Activated naive CD8-positive, alpha-beta T cell treated with anti-CD3 and anti-CD28 coated beads, Interleukin-2, amount 10 ng/mL, durations not matched to agents 7 days and 5 days (primary cell): ENCODE results near the gene CRHR2. TPM values are rescaled to one million over a fixed set of nuclear protein-coding genes. Genes with fewer than 3 reads are reported as not detected.
A peak's percentile ranks its signal among the peaks of the same experiment; 100 is the strongest.
"Not testable (repeated sequence)": the region's sequence is repeated elsewhere in the genome, so short reads cannot be mapped to it uniquely, and the experiment has no call there.

Experiments
- ATAC-seq: fragments of 150-1000 bp; cut with Tn5 transposase; one replicate; pipeline ENCODE4 v1.10.0; 2021; ENCODE audit warnings: low read depth, moderate library complexity
- POLR2A ChIA-PET: fragments of 350-600 bp; sonication (Branson Sonifier 250); formaldehyde crosslinking; loops from one replicate; lab custom pipeline; 2021; ENCODE audit warnings: antibody characterized with exemption; lab: Charles Lee
- DNase-seq: peaks from one replicate; pipeline ENCODE4 v3.0.0; 2021
- H3K27ac Mint-ChIP-seq: one replicate; pipeline ENCODE4 v1.8.0; 2022; ENCODE audit warnings: mild to moderate bottlenecking, mixed read lengths
- H3K27me3 Mint-ChIP-seq: one replicate; pipeline ENCODE4 v1.8.0; 2022; ENCODE audit warnings: mild to moderate bottlenecking, moderate library complexity, mixed read lengths
- H3K36me3 Mint-ChIP-seq: one replicate; pipeline ENCODE4 v1.8.0; 2021; ENCODE audit warnings: mild to moderate bottlenecking, mixed read lengths
- H3K4me1 Mint-ChIP-seq: one replicate; pipeline ENCODE4 v1.8.0; 2021; ENCODE audit warnings: mixed read lengths
- H3K4me3 Mint-ChIP-seq: one replicate; pipeline ENCODE4 v1.8.0; 2022; ENCODE audit warnings: mild to moderate bottlenecking, moderate library complexity, mixed read lengths
- H3K9me3 Mint-ChIP-seq: one replicate; pipeline ENCODE4 v1.8.0; 2021; ENCODE audit warnings: mixed read lengths
- total RNA-seq, 2 experiments: library from RNA; stranded (reverse); gene quantifications; one replicate each; pipeline ENCODE4 v1.2.3, GENCODE V29; 2021

CRHR2 gene
- total RNA-seq, 2 experiments from 2014 or later: not detected

- peak; percentile 14 for DNase-seq
Measured at GRCh38 chr7:30650421-30650808, 31.8 kb downstream of the CRHR2 start.

GRCh38 chr7:30649717-30650420 is 32.4 kb downstream of the CRHR2 start:
- peak; percentile 19 for DNase-seq
- H3K4me1 Mint-ChIP-seq: no peaks in the 10 kb centered on the region
- no peak for ATAC-seq
- no peaks in the 10 kb centered on the region for H3K27me3 Mint-ChIP-seq
- no peaks in the 10 kb centered on the region for H3K9me3 Mint-ChIP-seq
- no peak overlapping the region for H3K4me3 Mint-ChIP-seq
- POLR2A ChIA-PET: no interaction called here
- peaks cover 5% of the 10 kb centered on the region for H3K36me3 Mint-ChIP-seq
- H3K27ac Mint-ChIP-seq: peak overlapping the region; percentile 57

More at GRCh38 chr7:30650421-30650808, 31.8 kb downstream of the CRHR2 start:
- ATAC-seq: no peak
- H3K36me3 Mint-ChIP-seq: peaks cover 2% of the 10 kb centered on the region
- H3K4me3 Mint-ChIP-seq: no peak overlapping the region
- H3K9me3 Mint-ChIP-seq: no peaks in the 10 kb centered on the region
- H3K27me3 Mint-ChIP-seq: no peaks in the 10 kb centered on the region
- no peak overlapping the region for H3K27ac Mint-ChIP-seq
- POLR2A ChIA-PET: no interaction called here
- no peaks in the 10 kb centered on the region for H3K4me1 Mint-ChIP-seq

GRCh38 chr7:30648744-30649540 is 33.3 kb downstream of the CRHR2 start:
- Mint-ChIP-seq H3K27me3 (no peaks in the 10 kb centered on the region), H3K27ac (no peak overlapping the region), H3K9me3 (no peaks in the 10 kb centered on the region), H3K4me1 (no peaks in the 10 kb centered on the region), H3K4me3 (no peak overlapping the region), H3K36me3 (peaks cover 12% of the 10 kb centered on the region)
- POLR2A ChIA-PET: no interaction called here
- DNase-seq (peak; percentile 10), ATAC-seq (no peak)

GRCh38 chr7:30647589-30648364 is 34.5 kb downstream of the CRHR2 start:
- ATAC-seq: no peak
- DNase-seq: peak; percentile 15
- Mint-ChIP-seq H3K9me3 (no peaks in the 10 kb centered on the region), H3K27ac (no peak overlapping the region), H3K4me1 (no peaks in the 10 kb centered on the region), H3K4me3 (no peak overlapping the region), H3K36me3 (peaks cover 14% of the 10 kb centered on the region), H3K27me3 (no peaks in the 10 kb centered on the region)
- POLR2A ChIA-PET: no interaction called here

DNA sequence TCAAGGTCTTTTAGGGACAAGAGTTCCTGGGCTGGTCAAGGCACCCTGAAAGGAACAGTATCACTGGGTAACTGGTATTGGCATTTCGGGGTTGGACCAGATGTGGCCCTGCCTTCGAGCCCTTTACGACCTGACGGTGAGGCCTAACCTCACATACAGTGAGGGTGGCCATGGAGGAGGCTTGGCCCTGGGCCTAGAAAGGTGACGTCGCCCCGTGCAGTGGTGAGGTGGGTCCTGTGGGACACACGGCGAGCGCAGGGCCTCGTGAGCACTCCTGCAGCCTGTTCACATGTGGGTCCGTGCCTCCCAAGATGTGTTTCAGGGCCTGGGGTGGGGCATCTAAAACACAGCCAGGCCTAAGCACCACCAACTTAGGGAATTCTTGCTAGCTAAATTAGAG is 36.1 kb downstream of the CRHR2 start:
- Mint-ChIP-seq H3K27ac (no peak overlapping the region), H3K27me3 (no peaks in the 10 kb centered on the region), H3K4me3 (no peak overlapping the region), H3K36me3 (peaks cover 14% of the 10 kb centered on the region), H3K4me1 (no peaks in the 10 kb centered on the region), H3K9me3 (no peaks in the 10 kb centered on the region)
- POLR2A ChIA-PET: no interaction called here
- no peak for ATAC-seq
- DNase-seq: peak; percentile 21

GRCh38 chr7:30645661-30646060 is 36.6 kb downstream of the CRHR2 start:
- POLR2A ChIA-PET: no interaction called here
- Mint-ChIP-seq H3K9me3 (no peaks in the 10 kb centered on the region), H3K27ac (no peak overlapping the region)

GRCh38 chr7:30644286-30644955 is 37.8 kb downstream of the CRHR2 start:
- no peak for ATAC-seq
- Mint-ChIP-seq H3K36me3 (peaks cover 15% of the 10 kb centered on the region), H3K9me3 (no peaks in the 10 kb centered on the region), H3K27ac (peak overlapping the region; percentile 60), H3K4me3 (no peak overlapping the region), H3K4me1 (no peaks in the 10 kb centered on the region), H3K27me3 (no peaks in the 10 kb centered on the region)
- DNase-seq: no peak
- POLR2A ChIA-PET: no interaction called here

More at GRCh38 chr7:30645661-30646060, 36.6 kb downstream of the CRHR2 start:
- Mint-ChIP-seq H3K4me3 (no peak overlapping the region), H3K36me3 (peaks cover 14% of the 10 kb centered on the region), H3K27me3 (no peaks in the 10 kb centered on the region), H3K4me1 (no peaks in the 10 kb centered on the region)
- DNase-seq: no peak
- no peak for ATAC-seq

DNA sequence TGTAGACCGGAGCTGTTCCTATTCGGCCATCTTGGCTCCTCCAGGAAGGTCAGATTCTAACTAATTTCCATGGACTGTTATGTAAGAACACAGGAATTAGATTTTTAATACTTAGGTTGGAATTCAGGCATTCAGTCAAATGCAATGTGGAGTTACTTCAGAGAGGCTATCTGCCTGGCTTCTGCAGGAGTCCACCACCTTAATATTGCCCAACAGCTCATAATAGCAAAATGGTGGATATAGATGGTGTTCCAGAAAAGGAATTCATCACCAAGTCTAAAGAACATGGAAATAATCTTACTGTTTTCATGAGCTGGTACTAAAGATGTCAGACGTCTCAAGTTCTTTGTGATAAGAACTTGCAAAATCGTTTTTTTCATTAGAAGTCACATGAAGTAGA is 39.5 kb downstream of the CRHR2 start:
- H3K27me3 Mint-ChIP-seq: no peaks in the 10 kb centered on the region
- H3K9me3 Mint-ChIP-seq: no peaks in the 10 kb centered on the region
- DNase-seq (no peak), ATAC-seq (no peak)
- no peaks in the 10 kb centered on the region for H3K4me1 Mint-ChIP-seq
- H3K27ac Mint-ChIP-seq: no peak overlapping the region
- H3K4me3 Mint-ChIP-seq: no peak overlapping the region
- POLR2A ChIA-PET: no interaction called here
- peaks cover 17% of the 10 kb centered on the region for H3K36me3 Mint-ChIP-seq

- H3K9me3 Mint-ChIP-seq, ATAC-seq, POLR2A ChIA-PET, DNase-seq, H3K4me3 Mint-ChIP-seq, H3K27ac Mint-ChIP-seq, H3K4me1 Mint-ChIP-seq, H3K27me3 Mint-ChIP-seq: not testable (repeated sequence)
- peaks cover 17% of the 10 kb centered on the region for H3K36me3 Mint-ChIP-seq
Measured at GRCh38 chr7:30642322-30642721, 39.9 kb downstream of the CRHR2 start.

- ATAC-seq: no peak
- peaks cover 4% of the 10 kb centered on the region for H3K4me1 Mint-ChIP-seq
- no peaks in the 10 kb centered on the region for H3K9me3 Mint-ChIP-seq
- no peak overlapping the region for H3K27ac Mint-ChIP-seq
- no peaks in the 10 kb centered on the region for H3K27me3 Mint-ChIP-seq
- H3K4me3 Mint-ChIP-seq: no peak overlapping the region
- peaks cover 47% of the 10 kb centered on the region for H3K36me3 Mint-ChIP-seq
- POLR2A ChIA-PET: no interaction called here
- DNase-seq: no peak
Measured at GRCh38 chr7:30635798-30636197, 46.5 kb downstream of the CRHR2 start.

DNA sequence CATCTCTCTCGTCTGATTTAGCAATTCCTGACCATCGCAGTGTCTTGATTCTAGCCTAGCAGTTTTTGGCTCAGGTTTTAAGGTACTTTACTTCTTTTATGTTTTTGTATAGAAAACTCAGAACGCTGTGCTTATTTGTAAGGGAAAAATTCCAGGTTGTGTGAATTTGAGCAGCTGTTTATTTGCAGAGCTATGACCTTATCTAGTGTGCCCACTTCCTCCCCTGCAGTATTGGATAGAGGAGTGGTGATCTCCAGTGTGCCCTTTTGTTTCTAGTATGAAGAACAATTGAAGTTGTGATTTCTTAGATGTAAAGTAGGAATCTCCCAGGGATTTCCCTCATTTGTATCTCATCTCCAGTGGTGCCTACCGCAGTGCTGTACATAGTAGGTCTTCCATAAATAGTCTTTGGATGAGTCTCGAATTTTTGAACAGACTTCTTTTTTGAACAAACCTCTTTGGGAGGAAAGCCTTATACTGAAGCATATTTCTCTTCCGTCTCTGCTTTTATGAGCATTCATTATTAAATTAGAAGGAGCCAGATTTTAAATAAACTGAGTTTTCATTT is 47.5 kb downstream of the CRHR2 start:
- POLR2A ChIA-PET: no interaction called here
- Mint-ChIP-seq H3K9me3 (no peaks in the 10 kb centered on the region), H3K27me3 (no peaks in the 10 kb centered on the region), H3K4me1 (peaks cover 4% of the 10 kb centered on the region), H3K27ac (no peak overlapping the region), H3K36me3 (peaks cover 49% of the 10 kb centered on the region), H3K4me3 (no peak overlapping the region)
- ATAC-seq (no peak), DNase-seq (no peak)

GRCh38 chr7:30634193-30634626 is 48.0 kb downstream of the CRHR2 start:
- H3K4me1 Mint-ChIP-seq: peaks cover 4% of the 10 kb centered on the region
- POLR2A ChIA-PET: no interaction called here
- no peak overlapping the region for H3K27ac Mint-ChIP-seq
- no peaks in the 10 kb centered on the region for H3K9me3 Mint-ChIP-seq
- no peak overlapping the region for H3K4me3 Mint-ChIP-seq
- peaks cover 48% of the 10 kb centered on the region for H3K36me3 Mint-ChIP-seq
- no peaks in the 10 kb centered on the region for H3K27me3 Mint-ChIP-seq
- DNase-seq (no peak), ATAC-seq (no peak)

DNA sequence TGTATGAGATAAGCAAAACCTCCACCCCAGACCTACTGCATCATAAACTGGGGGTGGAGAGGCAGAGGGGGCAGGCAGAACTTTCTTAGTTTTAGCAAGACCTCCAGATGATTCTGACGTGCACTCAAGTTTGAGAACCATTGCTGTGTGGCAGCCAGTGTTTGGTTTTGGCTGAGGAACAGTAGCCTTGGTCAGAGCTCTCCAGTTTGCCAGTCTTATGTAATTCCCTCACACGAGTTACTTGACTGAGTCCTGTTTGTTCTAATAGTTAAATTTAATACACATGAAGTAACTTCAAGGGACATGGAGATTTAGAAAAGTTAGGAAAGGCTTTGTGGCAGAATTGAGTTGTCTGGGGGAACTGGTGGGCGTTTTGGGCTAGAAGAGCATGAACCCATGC is 49.0 kb downstream of the CRHR2 start:
- Mint-ChIP-seq H3K36me3 (peaks cover 52% of the 10 kb centered on the region), H3K4me3 (no peak overlapping the region), H3K27me3 (no peaks in the 10 kb centered on the region), H3K27ac (no peak overlapping the region), H3K4me1 (peaks cover 4% of the 10 kb centered on the region), H3K9me3 (no peaks in the 10 kb centered on the region)
- POLR2A ChIA-PET: no interaction called here
- ATAC-seq (no peak), DNase-seq (no peak)
